Erythroblast (primary cell): Measurements from ENCODE around the gene CACNA1I.

Source experiments
- GATA1 ChIP-seq: IDR thresholded peaks from 2 replicates; pipeline ENCODE4 v1.6.1; 2011; ENCODE audit warnings: low read depth, mild to moderate bottlenecking, control low read depth, low read length, moderate library complexity
- POLR2A ChIP-seq: IDR thresholded peaks from 2 replicates; pipeline ENCODE4 v1.6.1; 2011; ENCODE audit warnings: mild to moderate bottlenecking, low read length

- TF ChIP-seq POLR2A, result no peak
- TF ChIP-seq GATA1, result no peak
Observed at GRCh38 chr22:39683639-39684038, 113.1 kb downstream of the CACNA1I start.
